Measurements from ENCODE around the gene SDE2.
"Not testable (repeated sequence)": the region's sequence is repeated elsewhere in the genome, so short reads cannot be mapped to it uniquely, and the experiment has no call there.

Gene SDE2

DNA sequence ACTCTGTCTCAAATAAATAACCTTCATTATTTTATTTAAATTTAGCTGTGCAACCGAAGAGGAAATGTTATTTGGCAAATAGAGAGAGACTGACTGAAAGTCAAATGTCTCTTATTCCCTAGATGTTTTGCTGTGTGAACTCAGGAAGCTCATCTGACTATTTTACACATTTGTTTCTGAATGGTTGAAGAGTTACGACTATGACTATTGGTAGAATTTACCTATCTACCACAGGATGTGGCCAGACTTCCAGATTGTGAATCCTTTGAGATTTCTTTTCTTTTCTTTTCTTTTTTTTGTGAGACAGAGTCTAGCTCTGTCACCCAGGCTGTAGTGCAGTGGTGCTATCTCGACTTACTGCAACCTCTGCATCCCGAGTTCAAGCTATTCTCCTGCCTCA, 5.3 kb upstream of the SDE2 start:
- no peak for DNase-seq

DNA sequence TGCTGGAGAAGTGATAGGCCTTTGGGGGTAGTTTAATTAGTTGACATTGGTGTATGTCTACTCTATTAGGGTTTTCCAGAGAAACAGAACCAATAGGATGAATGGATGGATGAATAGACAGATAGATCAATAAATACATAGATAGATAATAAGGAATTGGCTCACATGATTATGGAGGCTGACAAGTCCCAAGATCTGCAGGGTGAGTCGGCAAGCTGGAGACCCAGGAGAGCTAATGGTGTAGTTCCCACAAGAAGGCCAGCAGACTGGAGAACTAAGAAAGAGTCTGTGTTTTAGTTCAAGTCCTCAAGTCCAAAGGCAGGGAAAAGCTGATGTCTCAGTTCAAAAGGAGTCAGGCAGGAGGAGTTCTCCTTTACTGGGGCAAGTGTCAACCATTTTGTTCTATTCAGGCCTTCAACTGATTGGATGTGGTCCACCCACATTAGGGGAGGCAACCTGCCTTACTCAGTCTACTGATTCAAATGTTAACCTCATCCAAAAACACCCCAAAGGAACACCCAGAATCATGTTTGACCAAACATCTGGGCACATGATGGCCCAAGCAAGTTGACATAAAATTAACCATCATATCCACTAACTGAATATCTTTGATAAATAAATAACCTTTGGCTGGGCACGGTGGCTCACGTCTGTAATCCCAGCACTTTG, 4.5 kb upstream of the SDE2 start:
- DNase-seq: no peak

DNA sequence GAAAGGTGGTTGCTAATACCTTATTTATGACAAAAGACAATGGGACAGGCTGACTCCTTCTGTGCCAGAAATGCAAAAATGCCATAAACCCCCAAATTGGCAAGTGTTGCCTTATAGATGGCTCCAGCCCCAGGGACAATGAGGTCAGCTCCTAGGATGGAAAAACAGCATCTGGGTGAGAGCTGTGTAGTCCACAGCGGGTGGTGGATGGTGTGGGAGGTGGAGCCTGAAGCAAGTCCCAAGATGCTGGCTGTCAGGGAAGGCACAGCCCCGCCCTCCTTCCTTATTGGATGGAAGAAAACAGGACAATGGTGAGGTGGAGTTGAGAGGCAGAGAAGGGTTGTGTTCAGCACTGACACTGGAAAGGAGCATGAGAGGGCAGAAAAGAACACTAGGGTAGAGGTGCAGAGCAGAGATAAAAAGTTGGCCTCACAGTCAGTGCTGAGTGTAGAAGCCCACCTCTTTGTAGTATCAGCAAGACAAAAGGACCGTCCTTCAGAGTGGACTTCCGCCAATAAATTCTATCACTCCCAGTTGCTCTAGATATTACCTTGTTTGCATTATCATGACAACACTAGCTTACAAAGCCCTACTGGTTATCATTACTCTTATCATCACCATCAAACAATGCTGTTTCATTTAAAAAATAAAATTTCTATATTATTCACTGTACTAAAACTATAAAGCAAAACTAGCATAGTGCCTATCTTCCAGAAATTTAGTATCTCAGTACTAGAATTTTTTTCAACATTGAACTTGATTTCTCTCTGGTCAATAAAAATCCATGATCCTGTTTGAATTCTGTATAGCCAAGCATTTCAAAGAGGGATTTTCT, 3.7 kb upstream of the SDE2 start:
- DNase-seq: peak; percentile 34

DNA sequence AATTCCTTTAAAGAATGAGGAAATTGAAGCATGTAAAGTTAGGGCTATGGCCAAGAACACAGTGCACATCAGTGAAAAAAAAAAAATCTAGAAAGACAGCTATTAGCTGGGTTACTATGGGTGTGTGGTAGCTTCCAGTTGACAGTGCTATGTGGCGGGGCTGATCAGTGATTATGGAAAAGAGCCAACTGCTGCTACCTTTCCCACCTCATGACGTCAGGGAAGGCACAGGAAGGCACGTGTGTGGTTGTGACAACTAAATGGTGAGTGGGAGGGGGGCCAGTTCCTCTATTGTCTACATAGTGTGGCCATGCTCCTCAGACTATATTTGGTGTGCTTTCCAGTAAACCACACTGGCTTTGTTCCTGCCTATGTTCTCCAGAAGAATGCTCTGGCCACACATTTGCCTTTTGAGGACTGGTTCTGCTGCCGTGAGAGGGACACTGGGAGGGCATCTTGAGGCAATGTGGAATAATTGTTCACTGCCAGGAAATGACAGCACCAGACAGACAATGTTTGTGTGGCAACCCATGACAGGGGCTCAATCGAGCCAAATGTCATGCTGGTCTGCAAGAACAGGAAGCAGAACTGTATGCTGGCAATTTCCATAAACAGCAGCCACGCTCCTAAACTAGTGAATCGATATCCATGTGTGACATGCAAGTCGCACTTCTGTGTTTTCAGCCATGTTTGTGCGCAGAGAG, 3.0 kb upstream of the SDE2 start:
- peak; percentile 16 for DNase-seq

DNA sequence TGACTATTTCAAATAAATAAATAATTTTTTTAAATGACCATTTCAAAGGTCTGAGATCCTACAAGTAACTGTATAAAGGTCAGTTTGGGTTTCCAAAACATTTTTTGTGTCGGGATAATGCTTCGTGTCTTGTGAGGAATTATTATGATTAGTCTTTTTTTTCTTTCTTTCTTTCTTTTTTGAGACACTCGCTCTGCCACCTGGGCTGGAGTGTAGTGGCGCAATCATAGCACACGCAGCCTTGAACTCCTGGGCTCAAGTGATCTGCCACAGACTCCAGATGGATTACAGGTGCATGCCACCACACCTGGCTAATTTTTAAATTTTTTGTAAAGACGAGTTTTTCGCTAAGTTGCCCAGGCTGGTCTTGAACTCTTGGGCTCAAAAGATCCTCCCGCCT, 1.9 kb upstream of the SDE2 start:
- DNase-seq: no peak

DNA sequence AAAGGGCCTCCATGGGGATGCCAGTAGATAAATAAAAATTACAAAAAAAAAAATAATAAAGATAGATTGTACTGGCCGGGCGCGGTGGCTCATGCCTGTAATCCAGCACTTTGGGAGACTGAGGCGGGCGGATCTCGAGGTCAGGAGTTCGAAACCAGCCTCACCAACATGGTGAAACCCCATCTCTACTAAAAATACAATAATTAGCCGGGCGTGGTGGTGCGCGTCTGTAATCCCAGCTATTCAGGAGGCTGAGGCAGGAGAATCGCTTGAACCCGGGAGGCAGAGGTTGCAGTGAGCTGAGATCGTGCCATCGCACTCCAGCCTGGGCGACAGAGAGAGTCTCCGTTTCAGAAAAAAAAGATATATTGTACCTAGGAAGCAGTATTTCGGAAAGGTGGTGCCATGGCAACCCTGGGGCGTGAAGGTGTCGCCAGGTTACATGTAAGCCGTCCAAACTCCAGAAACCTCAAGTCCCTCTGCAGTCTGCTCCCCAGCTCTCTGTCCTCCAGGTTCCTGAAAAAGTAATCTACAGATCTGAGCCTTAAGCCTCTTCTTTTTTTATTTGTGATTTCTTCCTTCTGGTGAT, 1.4 kb upstream of the SDE2 start:
- not testable (repeated sequence) for DNase-seq

DNA sequence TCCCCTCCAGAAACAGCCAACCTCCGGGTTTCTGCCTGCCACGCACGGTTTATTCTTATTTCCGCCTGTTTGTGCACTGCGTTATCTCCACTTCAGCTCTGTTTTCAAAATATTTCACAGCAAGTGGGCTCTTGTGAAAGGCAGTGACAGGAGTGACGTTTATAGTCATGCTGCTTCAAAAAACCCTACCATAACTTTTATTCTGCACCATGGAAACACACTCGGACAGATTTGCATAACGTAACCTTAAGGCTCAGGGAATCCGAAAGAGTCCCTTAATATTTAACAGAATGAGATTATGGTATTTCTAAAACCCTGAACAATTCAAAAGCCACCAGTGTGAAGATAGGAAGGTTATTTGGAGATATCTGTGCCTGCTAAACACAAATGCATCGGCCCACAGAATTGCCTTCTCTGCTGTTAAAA, 782 bp upstream of the SDE2 start:
- no peak for DNase-seq

DNA sequence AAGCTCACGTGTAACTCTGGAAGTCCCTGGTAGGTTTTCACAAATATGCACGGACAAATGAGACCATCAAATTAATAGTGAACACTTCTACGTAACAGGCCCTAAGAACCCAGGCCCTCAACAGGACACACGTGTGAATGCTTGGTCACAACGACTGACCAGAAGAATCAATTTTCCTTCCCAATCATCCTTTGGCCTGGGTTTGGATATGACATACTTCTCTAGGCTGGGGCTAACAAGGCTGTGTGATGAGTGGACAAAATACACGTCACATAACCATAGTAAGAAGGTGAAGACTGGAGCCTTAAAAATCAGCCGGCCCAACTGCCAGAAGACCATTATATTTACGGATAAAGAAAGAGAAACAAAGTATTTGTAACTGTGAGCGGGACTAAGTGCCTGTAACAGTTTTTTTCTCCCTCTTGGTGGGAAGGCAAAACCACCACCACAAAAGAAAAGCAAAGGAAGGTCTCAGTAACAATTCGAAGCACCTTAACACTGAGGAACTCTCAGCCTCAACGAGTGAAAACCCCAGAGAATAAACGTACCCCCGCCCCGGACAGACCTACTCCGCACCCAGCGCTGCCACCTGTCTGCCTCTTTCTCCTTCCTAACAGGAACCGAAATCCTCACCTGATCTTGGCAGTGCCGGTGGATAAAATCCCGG, 450 bp downstream of the SDE2 start:
- DNase-seq: peak; percentile 15

DNA sequence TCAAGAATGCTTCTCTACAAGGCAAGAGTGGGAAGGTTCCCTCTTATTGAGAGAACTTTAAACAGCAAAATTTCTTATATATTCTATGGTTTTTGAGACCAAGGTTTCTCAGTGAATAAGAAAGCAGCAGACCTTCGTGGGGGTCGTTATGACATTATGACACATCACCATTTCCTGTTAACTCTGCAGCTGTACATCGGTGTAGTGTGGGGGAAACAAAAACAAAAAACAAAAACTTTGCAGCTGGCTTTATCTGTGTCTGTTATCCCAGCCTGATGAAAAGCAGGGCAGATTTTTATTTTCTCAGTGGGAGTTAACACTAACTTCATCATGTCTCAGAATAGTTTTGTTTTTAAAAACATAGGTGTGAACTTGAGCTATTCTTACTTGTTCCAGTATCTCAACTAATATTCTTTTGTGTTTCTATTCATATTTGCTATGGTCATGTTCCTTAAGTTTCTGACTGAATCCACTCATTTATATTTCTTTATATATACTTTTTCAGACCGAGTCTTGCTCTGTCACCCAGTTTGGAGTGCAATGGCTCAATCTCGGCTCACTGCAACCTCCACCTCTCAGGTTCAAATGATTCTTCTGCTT, 2.1 kb downstream of the SDE2 start:
- peak; percentile 26 for DNase-seq

DNA sequence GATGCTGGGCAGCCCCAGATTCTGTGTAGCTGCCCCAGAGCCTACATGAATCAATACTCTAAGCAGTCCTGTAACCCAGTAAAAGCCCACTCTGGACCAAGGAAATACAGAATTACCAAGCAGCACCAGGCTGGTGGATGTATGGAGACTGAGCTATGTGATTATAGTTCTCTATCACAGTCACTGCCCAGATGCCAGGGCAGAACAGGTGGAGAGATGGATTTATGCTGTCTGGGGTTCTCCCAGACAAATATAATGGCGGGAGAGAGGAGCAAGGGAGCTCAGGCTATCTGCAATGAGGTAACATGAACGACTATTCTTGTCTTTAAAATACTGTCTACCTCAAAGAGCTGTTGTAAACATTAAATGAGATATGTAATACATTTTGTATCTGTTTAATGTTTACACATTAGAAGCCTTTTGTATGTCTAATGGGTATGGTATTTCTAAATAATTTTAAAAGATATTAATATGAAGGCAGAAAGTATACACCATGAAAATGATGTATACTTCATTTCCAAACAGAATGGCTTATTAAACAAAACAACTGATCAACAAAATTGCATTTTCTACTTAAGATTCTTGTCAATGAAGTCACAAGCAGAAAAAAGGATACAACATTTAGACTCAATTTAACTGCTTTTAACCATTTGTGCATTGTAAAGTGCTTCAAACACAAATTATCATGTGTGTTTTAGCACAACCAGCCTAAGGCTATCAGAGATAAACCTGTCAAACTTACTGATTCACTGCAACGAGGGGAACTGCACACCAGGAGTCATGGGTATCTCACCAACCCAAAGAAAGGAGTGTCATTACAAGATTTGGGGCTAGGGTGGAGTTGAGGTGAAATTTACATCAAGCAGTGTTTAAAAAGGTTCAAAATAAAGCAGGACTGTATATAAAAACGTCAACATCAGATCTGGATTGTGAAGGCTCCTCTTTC, 3.0 kb downstream of the SDE2 start:
- no peak for DNase-seq

DNA sequence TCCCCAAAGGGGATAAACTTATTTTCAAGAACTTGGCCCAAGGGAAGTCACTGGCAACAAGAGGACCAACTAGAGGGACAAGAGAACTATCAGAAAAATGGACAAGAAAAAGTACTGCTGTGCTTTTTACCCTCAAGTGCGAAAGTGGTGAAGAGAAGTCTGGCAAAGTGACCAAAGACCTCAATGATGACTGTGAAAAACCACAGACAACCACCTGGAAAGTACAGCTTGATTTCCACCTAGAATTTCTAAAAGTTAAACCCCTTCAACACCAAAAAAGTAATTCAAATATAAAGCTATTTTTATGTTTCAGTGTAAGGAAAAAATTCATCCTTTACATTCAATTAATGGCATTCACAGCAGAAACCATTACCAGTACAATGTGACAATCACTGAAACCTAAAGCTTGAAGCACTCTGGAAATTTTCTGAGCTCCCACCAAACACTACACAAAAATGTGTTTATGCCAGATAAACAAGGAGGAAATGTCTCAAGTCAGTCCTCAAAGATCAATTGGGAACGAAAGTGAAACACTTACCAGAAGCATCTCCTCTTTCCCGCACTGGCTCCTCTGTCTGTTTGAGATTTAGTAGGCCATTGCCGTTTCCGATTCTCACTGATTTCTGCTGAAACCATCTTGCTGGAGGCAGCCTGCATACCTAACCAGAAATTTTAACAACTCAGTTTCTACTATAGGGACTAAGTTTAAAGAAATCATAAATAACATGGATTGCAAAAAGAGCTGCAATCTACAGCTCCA, 8.3 kb downstream of the SDE2 start:
- DNase-seq: no peak

DNA sequence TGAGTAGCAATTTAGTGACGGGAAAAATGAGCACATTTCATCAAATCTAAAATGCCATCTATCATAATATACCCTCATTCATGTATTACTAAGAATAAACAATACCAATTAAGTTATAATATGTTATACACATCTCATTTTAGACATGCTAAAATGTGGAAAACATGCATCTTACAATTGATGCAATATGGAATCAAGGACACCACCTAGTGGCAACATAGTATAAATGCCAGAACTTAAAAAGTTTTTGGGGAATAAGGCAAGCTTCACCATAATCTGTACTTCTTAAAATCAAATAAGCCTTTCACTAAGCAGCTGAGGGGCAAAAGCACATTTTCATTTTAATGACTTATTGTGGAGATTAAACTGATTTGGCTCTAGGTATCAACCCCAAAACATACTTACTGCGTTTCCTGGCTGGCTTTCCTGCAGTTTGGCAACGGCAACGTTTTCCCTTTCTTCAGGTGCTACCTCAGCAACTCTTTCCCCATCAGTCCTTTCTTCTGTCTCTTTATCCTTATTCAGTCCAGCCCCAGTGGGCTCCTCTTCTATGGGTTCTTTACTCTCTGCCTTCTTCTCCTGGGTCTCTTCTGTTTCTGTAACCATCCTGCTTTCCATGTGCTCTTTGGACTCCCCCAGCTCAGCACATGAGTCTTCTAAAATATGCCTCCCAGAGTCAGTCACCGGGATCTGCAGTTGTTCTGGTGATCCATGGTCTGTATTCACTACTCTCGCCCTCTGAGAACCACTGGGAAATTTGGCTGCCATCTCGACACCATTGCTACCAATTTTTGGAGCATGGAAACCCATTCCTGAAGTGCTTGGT, 11.4 kb downstream of the SDE2 start:
- DNase-seq: peak; percentile 31

DNA sequence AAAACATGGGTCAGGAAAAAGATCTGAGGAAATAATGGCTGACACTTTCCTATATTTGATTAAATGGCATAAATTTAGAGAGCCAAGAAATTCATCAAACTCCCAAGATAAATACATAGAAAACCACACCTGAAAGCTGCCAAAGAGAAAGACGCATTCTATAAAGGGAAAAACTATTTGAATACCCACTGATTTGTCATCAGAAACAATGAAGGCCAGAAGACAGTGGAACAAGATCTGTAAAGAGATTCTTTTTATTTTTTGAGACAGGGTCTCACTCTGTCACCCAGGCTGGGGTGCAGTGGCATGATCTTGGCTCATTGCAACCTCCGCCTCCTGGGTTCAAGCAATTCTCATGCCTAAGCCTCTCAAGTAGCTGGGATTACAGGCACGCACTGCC, 17.4 kb downstream of the SDE2 start:
- DNase-seq: no peak

DNA sequence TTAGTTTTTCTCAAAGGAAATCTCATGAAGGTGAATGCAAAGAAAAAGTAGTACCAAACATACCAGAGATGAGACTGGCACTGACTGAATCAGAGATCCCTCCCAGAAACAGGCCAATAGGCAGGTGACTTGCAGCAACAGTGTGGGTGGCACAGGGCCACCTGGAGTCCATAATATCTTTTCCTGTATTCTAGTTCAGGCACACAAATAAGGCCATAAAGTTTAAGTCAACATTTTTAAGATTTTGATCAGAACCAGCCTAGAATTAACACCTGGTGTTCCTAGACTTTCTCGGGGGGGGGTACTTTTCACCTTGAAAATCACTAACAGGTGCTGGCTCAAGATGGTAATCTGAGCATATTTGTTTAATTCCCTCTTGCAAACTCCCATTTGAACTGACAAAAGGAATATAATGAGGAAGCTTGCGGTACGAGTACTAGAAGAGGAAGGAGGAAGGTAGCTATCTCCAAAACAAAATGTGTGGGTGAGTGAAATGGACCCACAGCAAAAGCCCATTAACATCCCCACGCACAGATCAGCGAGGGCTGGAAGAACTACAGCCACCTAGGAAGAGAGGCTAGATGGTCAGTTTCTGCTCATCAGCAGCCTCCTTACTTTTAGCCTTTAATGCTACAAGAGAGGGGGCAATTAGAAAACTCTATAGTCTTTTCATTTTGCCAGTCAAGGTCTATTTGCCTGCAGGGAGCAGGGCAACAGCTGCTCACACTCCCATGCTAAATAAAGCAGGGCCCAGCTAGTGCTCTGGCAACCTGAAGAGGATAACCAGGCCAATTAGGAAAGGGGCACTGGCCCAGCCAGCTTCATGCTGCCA, 18.9 kb downstream of the SDE2 start:
- no peak for DNase-seq

DNA sequence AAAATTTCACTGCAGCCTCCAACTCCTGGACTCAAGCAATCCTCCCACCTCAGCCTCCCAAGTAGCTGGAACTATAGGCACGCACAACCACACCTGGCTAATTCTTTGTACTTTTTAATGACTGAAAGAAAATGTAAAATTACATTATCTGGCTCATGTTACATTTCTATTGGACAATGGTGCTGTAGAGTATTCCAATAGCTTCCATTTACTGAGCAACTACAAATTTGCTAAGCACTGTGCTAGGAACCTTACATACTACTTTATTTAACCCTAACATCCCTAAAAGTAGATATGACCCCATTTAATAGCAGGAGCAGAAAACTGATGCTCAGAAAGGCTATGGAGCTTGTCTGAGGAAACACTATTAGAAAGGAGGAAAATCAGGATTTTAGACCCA, 19.7 kb downstream of the SDE2 start:
- DNase-seq: no peak

DNA sequence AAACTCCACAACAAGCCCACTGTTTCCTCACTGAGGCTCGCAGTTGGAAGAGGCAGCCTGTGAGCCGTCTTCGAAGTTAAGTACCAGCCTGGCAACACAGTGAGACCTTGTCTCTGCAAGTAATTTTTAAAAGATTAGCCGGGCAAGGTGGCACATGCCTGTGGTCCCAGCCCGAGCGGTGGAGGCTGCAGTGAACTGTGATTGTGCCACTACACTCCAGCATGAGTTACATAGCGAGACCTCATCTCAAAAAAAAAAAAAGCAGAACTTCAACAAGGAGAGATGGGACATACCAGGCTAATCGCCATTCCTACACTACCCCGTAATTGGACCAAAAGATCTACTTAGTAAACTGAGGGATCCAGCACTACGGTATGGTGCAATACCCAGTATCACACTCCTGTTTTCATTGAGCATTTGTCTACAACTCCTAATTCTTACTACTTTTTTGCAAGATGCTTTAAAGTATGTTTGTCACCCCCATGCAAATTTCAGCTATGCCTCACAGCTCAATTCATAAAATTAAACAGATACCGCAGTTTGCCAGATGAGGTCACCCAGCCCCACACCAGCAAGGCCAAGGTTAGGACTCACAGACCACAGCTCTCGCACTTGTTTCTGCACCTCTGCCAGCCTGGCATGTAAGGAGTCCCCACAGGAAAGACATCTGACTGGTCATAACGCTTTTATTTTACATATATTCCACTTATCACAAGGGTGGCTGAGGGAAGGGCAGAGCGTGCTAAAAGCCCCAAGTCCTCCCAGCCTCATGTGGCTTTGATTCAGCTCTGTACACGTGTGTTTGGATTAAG, 21.0 kb downstream of the SDE2 start:
- DNase-seq: no peak

DNA sequence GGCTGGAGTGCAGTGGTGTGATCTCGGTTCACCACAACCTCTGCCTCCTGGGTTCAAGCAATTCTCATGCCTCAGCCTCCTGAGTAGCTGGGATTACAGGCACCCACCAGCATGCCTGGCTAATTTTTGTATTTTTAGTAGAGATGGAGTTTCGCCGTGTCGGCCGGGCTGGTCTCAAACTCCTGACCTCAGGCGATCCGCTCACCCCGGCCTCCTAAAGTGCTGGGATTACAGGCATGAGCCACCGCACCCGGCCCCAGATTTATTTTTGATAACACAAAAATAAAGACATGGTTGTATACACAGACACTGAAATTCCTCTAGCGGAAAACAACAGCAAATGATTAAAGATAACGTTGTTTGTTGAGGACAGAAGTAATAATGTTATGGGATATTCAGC, 24.0 kb downstream of the SDE2 start:
- not testable (repeated sequence) for DNase-seq

DNA sequence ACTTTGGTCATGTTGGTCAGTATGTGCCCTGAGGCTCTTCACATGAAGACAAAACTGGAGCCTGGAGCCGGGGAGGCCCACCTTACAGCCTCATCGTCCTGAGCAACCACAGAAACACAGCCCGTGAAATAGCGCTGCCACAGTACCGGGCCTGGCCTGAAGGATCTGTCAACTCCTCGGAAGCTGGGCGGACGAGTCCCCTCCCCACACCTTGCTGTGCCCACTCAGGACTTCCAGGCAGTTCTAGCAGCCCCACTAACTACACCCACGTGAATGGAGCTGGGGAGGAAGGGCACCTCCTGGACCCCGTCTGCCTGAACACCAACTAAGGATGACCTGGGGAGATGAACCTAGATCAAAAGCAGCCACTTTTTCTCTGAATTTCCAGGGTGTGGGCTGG, 24.7 kb downstream of the SDE2 start:
- no peak for DNase-seq
